Left ventricle myocardium superior (tissue), 1 donor: Measurements from ENCODE around the gene GPR37L1. TPM values are rescaled to one million over a fixed set of nuclear protein-coding genes. Genes with fewer than 3 reads are reported as not detected.
A peak's percentile ranks its signal among the peaks of the same experiment; 100 is the strongest.
"Not testable (repeated sequence)": the region's sequence is repeated elsewhere in the genome, so short reads cannot be mapped to it uniquely, and the experiment has no call there.

Source experiments
- ATAC-seq: fragments of 200-7000 bp; cut with Tn5 transposase; one replicate; pipeline ENCODE4 v1.9.1; 2020; ENCODE audit warnings: mild to moderate bottlenecking, moderate library complexity
- DNase-seq: peaks from one replicate; pipeline ENCODE4 v3.0.0-alpha.2; 2020
- intact Hi-C: fragments of 100-400 bp; cut with micrococcal nuclease; formaldehyde crosslinking; loops from one replicate; pipeline ENCODE4 v1.11.0; 2022
- total RNA-seq: library from RNA; stranded (reverse); fragmentation: NEBNext Ultra II Directional; extraction: Animal tissue kit (Norgen Biotek cat#: 25700); gene quantifications from one replicate; pipeline ENCODE4 v1.2.1, GENCODE V29; 2021
- donor health status: DM: no; HTN: yes; CAD: no; lungs with severe emphysema.

The GPR37L1 gene
- total RNA-seq, 1 donor from 2014 or later = 0.07 TPM

DNA sequence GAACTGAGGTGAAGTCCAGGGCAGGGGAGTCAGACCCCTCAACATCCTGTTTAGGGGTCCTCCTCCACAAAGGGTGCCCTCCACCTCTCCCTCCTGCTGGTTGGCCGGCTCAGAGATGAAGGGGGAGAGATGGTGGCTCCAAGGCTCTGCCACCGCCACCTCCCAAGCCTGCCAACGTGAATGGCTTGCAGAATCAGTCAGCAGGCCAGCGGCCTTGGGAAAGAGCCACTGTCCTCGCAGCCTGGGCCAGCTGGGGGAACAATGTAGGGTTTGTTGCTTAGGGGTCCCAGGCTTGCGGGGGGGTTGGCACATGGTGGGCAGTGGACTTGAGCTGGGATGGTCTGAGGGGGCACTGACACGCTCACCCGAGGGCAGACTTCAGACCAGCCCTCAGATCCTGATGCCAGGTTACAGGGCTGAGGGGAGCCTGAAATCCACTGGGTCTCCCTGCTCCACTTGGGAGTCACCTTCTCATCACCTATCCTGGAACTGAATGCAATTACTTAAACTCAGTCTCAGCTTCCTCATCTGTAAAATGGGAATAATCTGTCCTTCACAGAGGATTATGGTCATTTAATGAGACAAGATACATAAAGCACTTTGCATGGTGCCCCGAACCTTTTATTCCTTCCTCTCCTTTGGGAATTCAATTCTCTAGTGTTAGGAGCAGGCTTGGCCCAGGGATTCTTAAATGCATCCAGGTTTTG is 8.3 kb downstream of the GPR37L1 start:
- no peak for ATAC-seq
- no peak for DNase-seq
- intact Hi-C loops = no loop called here

DNA sequence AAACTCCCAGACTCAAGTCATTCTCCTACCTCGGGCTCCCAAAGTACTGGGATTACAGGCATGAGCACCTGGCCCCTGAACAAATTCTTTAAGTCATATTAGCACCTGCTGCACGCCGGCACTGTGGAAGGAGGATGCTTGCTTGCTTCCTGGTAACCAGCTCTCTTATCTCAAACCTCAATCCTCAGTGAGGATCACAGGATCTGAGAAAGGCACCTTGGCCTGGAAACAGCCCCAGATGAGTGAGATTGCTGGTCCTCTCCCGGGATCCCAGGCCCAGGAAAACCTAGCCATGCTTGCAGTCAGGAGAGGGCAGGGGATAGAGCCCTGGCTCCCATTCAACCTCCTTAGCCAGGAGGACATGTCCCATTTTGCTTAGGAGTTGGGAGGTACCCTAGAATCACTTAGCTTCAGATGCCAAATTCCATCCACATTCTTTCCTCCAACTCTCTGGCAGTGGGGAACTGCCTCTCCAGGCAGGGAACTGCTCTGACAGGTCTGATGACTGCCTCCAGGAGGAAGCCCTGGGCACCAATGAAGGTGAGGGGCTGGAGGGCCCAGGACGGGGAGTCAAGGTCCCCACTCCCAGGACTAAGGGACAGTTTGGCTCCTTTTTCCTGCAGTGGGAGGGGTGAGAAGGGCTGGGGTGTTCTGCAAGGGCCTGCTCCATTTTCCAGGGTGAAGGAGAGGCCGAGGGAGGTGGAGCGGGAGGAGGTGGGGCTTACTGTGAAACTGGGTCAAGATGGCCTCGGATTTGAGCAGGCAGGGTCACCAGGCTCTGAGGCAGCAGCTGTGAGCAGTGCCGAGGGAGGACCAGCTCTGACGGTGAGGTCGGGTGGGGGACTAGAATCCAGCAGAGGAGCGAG is 9.5 kb downstream of the GPR37L1 start:
- DNase-seq (peak; percentile 71), ATAC-seq (peak; percentile 73)
- intact Hi-C loops = no loop called here

DNA sequence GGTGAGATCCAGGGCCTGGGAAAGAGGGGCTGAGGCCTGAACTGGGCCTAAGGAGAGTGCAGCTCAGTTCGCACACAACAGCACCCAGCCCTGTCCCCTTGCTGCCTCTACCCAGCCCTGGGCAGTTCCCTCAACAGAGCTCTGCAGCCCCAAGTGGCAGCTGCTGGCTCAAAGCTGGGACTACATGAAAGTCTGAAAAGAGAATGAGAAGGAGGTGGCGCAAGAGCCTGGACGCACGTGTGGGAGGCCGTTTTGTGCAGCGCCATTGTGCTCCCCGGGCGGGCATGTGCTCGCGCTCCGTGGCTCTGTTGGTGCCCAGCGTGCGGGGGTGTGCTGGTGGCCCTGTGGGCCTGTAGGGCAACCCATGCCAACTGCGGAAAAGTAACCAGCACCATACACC is 10.3 kb downstream of the GPR37L1 start:
- ATAC-seq = peak; percentile 19
- peak; percentile 53 for DNase-seq
- intact Hi-C loops = no loop called here

DNA sequence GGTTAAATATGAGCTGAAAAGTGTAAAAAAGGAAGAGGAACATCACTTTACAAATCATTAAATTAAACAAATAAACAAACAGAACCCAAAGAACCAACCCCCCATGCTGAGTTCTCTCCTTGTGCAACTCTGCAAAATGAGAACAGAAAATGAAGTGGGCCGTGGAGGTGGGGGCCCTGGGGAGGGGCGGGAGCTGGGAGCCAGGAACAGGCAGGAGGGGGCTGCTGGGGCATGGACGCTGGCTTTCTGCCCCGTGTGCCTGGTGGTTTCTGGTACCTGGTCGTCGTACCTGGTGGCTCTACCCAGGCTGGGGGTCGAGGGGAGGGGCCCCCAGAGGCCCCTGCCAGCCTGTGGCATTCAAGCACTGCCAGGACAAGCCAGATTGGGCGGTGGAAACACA is 10.8 kb downstream of the GPR37L1 start:
- DNase-seq (no peak), ATAC-seq (no peak)
- intact Hi-C loops = no loop called here

DNA sequence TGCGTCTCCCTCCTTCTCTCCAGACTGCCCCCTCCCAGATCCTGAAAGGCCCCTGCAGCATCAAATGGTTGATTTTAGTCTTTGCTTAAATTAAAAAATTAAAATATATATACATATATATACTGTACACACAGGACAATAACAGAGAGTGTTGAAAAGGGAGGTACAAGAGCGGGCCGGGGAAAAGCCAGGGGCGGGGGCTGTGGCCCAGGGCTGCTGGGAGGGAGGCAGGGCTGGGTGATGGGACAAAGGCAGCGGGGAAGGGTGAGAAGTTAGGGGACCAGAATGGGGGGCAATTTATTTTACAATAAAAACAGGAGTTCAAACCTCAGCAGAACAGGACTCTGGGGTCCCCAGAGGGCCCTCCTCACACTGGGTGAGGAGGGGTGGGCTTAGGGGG is 11.3 kb downstream of the GPR37L1 start:
- ATAC-seq (no peak), DNase-seq (no peak)
- intact Hi-C loops = no loop called here

DNA sequence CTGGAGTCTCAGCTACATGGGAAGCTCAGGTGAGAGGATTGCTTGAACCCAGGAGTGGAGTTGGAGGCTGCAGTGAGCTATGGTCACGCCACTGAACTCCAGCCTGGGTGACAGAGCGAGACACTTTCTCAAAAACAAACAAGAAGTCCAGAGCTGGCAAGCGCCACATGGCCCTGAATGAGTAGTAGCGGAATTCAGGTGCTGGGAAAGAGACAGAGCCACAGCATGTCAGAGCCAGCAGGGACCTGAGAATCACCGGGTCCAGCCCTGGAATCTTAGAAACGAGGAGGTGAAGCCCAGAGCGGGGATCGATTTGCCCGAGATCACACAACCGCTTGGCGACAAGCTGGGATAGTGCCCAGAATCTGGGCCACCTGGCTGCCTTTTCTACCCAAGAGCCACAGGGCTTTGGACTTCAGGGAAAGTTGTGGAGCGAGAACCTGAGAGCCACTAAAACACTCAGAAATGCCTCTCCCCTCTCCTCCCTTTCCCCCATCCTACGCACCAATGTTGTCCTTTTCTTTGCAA is 12.0 kb downstream of the GPR37L1 start:
- no peak for DNase-seq
- intact Hi-C loops = no loop called here
- no peak for ATAC-seq

DNA sequence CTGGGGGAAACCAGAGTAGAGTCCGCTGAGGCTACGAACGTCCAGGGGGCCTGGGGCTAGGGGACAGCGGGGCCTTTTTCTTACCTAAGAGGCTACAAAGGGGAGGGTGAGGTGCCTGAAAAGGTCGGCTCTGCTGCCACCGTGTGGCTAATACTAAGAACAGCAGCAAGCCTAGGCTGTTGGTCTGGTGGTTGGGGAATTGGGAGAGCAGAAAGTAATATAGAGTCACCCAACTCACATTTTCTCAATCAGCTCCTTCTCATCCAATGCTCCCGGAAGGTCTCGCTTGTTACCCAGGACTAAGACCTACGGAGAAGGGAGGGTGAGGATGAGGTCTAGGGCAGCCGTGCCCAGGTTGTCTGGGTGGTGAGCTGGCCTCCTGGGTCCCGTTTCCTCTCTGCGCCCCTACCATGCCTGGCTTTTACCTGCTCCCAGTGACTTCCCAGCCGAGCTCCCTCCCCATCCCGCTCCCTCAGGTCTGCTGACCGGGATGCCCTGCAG is 12.6 kb downstream of the GPR37L1 start:
- intact Hi-C loops = no loop called here
- ATAC-seq (peak; percentile 59), DNase-seq (peak; percentile 58)

DNA sequence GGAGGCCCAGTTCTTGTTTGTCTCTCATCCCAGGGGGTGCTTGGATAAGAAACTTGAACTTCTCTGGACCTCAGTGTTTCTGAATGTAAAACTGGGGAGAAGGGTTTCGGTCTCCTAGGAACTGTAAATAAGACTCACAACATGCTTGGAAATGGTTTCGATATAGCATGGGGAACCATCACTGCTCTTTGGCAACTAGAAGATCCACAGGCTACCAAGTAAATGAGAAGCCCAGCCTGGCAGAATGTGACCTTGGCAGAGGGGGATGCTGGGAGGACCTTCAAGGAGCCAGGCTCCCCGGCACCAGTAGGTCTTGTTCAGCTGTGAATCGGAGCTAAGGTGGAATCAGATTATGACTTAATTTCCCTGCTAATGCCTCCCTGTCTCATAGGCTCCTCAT is 18.1 kb downstream of the GPR37L1 start:
- DNase-seq (no peak), ATAC-seq (no peak)
- intact Hi-C loops = no loop called here

DNA sequence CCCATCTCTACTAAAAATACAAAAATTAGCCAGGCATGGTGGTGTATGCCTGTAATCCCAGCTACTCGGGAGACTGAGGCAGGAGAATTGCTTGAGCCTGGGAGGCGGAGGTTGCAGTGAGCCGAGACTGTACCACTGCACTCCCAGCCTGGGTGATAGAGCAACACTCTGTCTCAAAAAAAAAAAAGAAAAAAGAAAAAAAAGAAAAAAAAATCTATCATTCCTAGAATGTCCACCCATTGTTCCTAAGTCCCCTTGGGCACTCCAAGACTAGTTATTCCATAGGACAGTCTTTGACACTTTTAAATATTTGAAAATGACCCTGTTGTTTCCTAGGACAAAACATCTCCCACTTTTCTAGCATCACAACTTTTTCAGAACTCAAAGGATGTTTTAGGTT is 18.8 kb downstream of the GPR37L1 start:
- ATAC-seq, DNase-seq, intact Hi-C loops: not testable (repeated sequence)

DNA sequence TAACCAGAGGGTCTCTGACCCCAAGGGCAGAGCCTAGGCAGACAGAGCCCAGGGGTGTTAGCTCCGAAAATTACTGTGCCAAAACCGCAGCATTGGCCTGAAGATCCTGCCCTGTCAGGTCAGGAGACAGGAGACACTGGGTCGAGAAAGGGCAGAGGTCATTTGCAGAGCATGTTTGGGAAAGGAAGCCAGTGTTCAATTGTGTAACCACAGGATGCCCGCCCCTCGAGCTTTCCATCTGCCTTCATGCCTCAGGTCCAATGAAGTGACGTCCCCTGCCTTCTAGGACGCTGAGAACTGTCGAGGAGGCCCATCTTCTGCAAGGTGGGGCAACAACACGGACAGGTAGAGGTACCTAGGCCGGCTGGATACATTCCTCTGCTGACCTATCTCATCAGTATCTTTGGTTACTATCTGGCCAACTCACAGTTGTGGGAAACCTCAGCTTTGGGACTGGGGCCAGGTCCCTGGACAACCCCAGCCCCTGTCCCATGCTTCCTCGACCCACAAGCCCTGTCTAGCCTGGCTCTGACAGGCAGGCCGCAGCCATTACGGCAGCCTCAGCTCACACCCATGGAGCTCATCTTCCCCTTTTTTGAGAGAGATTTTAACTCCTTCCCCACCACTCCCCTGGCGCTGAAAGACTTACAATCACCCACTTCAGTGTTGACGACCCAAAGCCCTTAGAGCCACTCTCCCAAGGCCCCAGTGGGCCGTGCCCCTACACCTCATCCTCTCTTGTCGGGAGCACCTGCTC is 20.5 kb downstream of the GPR37L1 start:
- intact Hi-C loops = no loop called here
- ATAC-seq (peak; percentile 46), DNase-seq (no peak)

DNA sequence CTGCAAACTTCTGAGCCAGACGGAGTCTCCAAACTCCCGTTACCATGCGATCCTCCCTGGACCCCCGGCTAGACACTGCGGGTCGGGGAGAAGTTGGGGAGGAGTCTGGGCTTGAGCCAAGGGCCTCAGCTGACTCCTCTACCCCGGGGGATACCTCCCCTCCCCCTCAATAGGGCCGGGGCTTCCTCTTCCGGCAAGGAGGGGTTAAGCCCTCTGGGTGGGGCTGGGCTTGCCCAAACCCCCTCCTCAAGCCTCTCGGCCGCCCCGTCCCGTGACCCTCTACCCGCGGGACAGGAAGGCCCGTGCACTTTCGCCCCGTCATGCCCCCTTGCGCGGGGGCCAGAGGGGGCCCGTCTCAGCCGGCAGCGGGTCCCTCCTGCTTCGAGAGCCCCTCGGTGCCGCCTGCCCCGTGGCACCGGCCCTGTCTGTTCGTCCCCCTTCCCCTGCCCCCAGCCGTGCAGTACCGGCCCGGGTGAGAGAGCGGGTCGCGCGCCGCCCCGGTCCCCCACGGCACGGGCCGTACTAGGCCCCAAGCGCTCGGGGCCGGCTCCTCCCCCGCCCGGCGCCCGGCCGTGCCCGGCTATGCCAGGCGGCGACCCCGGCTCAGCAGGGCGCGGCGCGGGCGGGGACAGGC is 21.2 kb downstream of the GPR37L1 start:
- ATAC-seq (peak; percentile 56), DNase-seq (peak; percentile 63)
- intact Hi-C loops = no loop called here

DNA sequence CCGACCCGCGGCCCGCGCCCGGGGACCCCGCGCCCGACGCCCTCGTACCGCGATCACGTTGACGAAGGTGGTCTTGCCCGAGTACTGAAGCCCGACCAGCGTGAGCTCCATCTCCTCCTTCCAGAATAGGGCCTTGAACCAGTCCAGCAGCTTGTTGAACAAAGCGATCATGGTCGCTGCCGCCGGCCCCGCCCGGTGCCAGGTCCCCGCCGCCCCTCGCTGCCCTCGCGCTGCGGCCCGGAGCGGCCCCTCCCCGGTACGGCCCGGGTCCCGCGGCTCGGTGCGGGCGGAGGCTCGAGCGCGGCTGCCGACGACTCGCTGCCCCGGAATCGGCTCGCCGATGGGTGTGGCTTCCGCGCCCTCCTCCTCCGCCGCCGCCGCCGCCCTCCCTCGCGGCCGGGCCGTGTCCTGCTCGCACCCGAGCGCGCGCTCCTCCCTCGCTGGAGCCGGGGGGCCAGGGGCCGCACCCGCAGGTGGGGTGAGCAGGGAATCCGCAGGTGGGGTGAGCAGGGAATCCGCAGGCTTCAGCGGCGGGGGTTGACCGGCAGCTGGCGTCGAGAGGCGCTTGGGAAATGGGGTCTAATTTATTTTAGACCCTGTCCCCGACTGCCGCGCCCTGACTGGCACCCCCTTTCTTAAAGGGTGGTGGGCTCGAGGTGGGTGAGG is 21.8 kb downstream of the GPR37L1 start, which contains the start of gene ARL8A:
Gene ARL8A (minus strand): TSS at position 336 of the 666 bp plus-strand sequence. CDS start 165 bp downstream, at position 171.
- intact Hi-C loops = no loop called here
- peak; percentile 90 for DNase-seq

DNA sequence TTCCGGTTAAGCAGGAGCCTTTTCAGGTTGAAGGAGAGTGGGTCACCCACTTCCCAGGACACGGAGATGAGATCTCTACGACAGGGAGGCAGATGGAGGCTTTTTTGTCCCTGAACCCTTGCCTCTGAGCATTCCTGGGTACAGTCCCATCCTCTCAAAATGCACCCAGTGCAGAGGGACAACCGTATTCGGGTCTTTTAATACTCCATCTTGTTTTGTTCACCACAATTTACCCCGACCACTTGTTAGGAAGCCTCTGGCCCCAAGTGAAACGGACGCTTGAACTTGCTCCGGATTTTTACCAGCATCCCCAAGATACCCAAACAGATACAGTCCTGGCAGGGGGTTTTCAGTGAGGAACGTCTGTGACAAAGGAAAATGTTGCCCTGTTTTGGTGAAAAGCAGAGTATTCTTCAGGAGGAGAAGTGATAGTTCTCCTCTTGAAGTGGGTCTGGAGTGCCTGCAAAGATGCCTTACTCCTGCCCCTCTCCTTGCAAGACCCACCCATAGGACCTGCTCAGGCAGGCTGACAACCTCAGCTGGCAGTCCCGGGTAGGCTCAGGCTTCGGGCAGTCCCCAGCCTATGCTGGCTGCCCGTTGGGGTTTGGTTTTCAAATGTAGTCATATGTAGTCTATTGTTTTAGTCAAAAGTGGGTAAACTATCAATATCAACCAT is 22.5 kb downstream of the GPR37L1 start:
- ATAC-seq (peak; percentile 9), DNase-seq (no peak)
- intact Hi-C loops = no loop called here

More for the DNA sequence above, 21.8 kb downstream of the GPR37L1 start, which contains the start of gene ARL8A:
- ATAC-seq = peak; percentile 83

DNA sequence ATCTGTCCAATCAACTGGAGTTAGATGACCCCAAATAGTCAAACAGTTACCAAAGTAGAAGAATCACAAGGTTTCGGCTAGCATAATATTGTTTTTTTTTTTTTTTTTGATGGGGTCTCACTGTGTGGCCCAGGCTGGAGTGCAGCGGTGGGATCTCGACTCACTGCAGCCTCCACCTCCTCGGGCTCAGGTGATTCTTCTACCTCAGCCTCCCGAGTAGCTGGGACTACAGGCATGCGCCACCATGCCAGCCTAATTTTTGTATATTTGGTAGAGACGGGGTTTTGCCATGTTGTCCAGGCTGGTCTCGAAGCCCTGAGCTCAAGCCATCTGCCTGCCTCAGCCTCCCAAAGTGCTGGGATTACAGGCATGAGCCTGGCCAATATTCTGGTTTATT is 23.0 kb downstream of the GPR37L1 start:
- intact Hi-C loops, DNase-seq, ATAC-seq: not testable (repeated sequence)

DNA sequence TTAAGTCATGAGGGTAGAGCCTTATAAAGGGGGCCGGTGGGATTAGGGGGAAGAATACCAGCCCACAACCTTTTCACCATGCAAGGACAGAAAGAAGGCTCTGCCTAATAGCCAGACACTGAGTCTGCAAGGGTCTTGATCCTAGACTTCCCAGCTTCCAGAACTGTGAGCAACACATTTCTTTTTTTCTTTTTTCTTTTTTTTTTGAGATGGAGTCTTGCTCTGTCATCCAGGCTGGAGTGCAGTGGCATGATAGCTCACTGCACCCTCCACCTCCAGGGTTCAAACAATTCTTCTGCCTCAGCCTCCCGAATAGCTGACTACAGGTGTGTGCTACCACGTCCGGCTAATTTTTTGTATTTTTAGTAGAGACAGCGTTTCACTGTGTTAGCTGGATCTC is 23.6 kb downstream of the GPR37L1 start:
- intact Hi-C loops = no loop called here
- ATAC-seq = no peak
- DNase-seq = no peak

DNA sequence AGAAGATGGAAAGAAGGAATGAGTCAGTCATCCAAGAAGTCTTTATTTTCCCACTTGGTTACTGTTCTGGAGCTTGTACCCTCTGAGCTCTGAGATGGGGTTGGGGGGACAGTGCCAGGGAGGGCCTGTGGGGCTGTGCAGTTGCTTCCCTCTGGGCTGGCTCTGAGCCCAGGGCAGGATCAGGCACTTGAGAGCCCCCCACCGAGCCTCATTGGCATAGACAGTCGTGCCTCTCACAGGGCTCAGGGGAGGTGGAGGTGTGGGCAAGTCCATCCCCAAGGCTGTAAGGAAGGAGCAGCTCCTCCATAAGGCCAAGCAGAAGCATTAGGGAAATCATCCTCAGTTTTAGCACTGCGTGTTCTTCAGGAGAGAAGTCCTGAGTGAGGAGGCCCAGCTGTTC is 24.3 kb downstream of the GPR37L1 start:
- intact Hi-C loops = no loop called here
- DNase-seq (no peak), ATAC-seq (no peak)

DNA sequence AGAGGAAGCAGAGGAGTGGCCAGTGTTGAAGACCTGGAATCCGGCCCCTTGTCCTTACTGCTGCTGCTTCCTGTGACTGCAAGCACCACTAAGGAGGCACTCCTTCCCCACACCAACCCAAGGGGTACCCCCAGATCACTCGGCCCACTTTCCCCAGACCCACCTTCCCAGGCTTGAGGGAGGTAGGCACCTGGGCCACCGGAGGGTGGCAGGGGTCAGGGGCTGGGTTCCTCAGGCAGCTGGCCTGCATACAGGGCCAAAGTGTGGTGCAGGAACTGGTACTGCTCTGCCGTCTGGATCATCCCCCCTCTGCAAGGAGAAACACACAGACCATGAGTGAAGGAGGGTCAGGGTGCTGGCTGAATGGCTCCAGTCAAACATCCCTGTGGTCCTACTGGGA is 25.7 kb downstream of the GPR37L1 start:
- ATAC-seq (no peak), DNase-seq (no peak)
- intact Hi-C loops = no loop called here

DNA sequence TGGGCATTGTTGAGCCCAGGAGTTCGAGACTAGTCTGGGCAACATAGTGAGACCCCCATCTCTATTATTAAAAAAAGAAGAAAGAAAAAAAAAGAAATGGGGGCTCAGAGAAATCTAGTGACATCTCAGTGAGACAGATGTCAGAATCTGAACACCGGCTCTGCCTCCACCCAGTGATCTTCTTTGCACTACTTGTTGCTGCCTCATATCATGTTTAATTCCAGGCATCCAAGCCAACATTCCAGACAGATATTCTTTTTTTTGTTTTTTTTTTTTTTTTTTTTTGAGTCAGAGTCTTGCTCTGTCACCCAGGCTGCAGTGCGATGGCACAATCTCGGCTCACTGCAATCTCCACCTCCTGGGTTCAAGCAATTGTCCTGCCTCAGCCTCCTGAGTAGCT is 26.8 kb downstream of the GPR37L1 start:
- intact Hi-C loops = no loop called here
- ATAC-seq = no peak
- no peak for DNase-seq
